AG04450 (cell line): ENCODE measurements around the gene TMEM11. TPM values are rescaled to one million over a fixed set of nuclear protein-coding genes. Genes with fewer than 3 reads are reported as not detected.

Experiments
- CTCF ChIA-PET: fragments of 300-600, 350-600 bp; formaldehyde crosslinking; extraction: SDS; loops from one replicate; lab custom pipeline; 2022; ENCODE audit warnings: antibody characterized with exemption, inconsistent platforms; lab: Charles Lee
- POLR2A ChIA-PET: fragments of 350-600 bp; formaldehyde crosslinking; extraction: SDS; loops from one replicate; lab custom pipeline; 2021; ENCODE audit warnings: antibody characterized with exemption, inconsistent platforms; lab: Yijun Ruan, JAX
- DNase-seq: peaks from one replicate; pipeline ENCODE4 v3.0.0-alpha.2; 2011; ENCODE audit warnings: low read depth, low spot score
- H3K27ac ChIP-seq: one replicate; pipeline ENCODE4 v1.5.1; 2012; ENCODE audit warnings: low read depth, low read length, control low read depth
- H3K27me3 ChIP-seq: one replicate; pipeline ENCODE4 v1.6.0; 2012; ENCODE audit warnings: low read length; ENCODE audit not compliant: control insufficient read depth, insufficient read depth
- H3K4me3 ChIP-seq: 2 replicates; pipeline ENCODE4 v1.5.1; 2011; ENCODE audit warnings: mild to moderate bottlenecking, low read depth, low read length, control low read depth
- H3K9me3 ChIP-seq: 2 replicates; pipeline ENCODE4 v1.5.1; 2012; ENCODE audit warnings: low read length; ENCODE audit not compliant: control insufficient read depth, insufficient read depth
- CTCF ChIP-seq: IDR thresholded peaks from 2 replicates; pipeline ENCODE4 v1.5.1; 2011; ENCODE audit warnings: low read depth, low read length, control low read depth, inconsistent platforms
- polyA plus RNA-seq: library from polyadenylated mRNA; depleted of rRNA; stranded (reverse); fragments of >200 nt; gene quantifications from 2 replicates; pipeline ENCODE4 v1.2.3, GENCODE V29; 2011

Gene TMEM11
- polyA plus RNA-seq, 1 experiment: 27.5 TPM

GRCh38 chr17:21191698-21192097, 22.3 kb downstream of the TMEM11 start:
- no peak overlapping the region for H3K4me3 ChIP-seq
- no peaks in the 10 kb centered on the region for H3K9me3 ChIP-seq
- POLR2A ChIA-PET: no interaction called here
- TF ChIP-seq CTCF: no peak
- H3K27ac ChIP-seq: no peak overlapping the region
- CTCF ChIA-PET: no interaction called here
- DNase-seq: no peak
- no peaks in the 10 kb centered on the region for H3K27me3 ChIP-seq

GRCh38 chr17:21190078-21190477, 23.9 kb downstream of the TMEM11 start:
- Histone ChIP-seq H3K27me3 (no peaks in the 10 kb centered on the region), H3K9me3 (no peaks in the 10 kb centered on the region), H3K4me3 (no peak overlapping the region), H3K27ac (no peak overlapping the region)
- ChIA-PET CTCF (interaction anchor here (1.1 kb wide), 1 partner anchor 61 kb away, joined by 3 read pairs; no protein-coding TSS in a partner anchor), POLR2A (no interaction called here)
- no peak for TF ChIP-seq CTCF
- no peak for DNase-seq

DNA sequence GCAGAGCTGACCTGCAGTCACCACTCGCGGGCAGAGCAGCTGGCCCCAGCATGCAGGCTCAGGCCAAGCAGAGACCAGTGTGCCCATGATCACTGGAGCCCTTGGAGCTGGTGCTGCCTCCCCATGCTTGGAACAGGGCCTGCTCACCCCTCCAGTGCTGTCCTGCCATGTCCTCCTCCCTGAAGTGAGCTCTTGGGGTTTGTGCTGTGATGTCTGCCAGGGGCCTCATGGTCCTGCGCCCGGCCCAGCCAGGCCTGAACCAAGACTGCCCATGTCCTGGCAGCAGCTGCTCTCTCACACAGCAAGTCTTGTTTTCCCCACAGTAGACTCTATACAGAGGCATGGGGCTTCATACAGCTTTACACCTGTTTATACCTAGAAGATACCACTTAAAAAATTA, 24.6 kb downstream of the TMEM11 start:
- no peak for DNase-seq
- Histone ChIP-seq H3K9me3 (no peaks in the 10 kb centered on the region), H3K27ac (no peak overlapping the region), H3K4me3 (no peak overlapping the region), H3K27me3 (no peaks in the 10 kb centered on the region)
- ChIA-PET POLR2A (no interaction called here), CTCF (interaction anchor here (1.1 kb wide), 1 partner anchor 60 kb away, joined by 3 read pairs; no protein-coding TSS in a partner anchor)
- no peak for TF ChIP-seq CTCF

- CTCF ChIA-PET: no interaction called here
- no peaks in the 10 kb centered on the region for H3K27me3 ChIP-seq
- TF ChIP-seq CTCF: no peak
- H3K27ac ChIP-seq: no peak overlapping the region
- no peak overlapping the region for H3K4me3 ChIP-seq
- no peaks in the 10 kb centered on the region for H3K9me3 ChIP-seq
- POLR2A ChIA-PET: interaction anchor here (0.6 kb wide), 1 partner anchor 71 kb away, joined by 5 read pairs; no protein-coding TSS in a partner anchor
- no peak for DNase-seq
Measured at GRCh38 chr17:21186399-21187187, 27.4 kb downstream of the TMEM11 start.

DNA sequence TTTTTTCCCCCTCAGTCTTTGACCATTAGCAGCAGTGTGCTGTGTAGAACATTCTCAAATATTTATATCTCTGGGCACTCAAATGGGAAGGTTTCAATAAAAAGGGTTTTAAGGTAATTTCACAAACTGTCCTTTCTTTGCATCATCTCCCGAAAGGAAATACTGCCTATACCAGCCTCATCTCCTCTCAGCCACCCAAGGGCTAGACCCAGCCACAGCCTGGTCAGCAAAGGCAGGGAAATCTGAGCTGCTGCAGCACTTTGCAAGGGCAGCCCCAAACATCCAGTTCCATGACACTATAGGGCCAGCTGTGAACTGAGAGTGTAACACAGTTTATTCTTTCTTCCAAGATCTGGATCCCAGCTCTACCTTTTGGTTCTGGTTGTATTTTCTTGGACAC, 28.9 kb downstream of the TMEM11 start:
- ChIA-PET POLR2A (no interaction called here), CTCF (no interaction called here)
- TF ChIP-seq CTCF: no peak
- DNase-seq: no peak
- no peak overlapping the region for H3K4me3 ChIP-seq
- no peaks in the 10 kb centered on the region for H3K27me3 ChIP-seq
- no peak overlapping the region for H3K27ac ChIP-seq
- no peaks in the 10 kb centered on the region for H3K9me3 ChIP-seq
